ENCODE results near the gene INSYN2B.

The INSYN2B gene

GRCh38 chr5:169920474-169920873, 59.8 kb downstream of the INSYN2B start:
- TF ChIP-seq CTCF (IDR thresholded peaks at IDR 0.05; ENCODE audit: low read depth, low read length): no peak
- no peak for DNase-seq (ENCODE audit: low read depth)
- H3K4me3 ChIP-seq (ENCODE audit: low read depth, low read length): no peak overlapping the region

- DNase-seq (ENCODE audit: low read depth): no peak
- TF ChIP-seq CTCF (IDR thresholded peaks at IDR 0.05; ENCODE audit: low read depth, low read length) (no peak), MYC (IDR thresholded peaks at IDR 0.05; ENCODE audit: low read depth, low read length) (no peak)
- no peak overlapping the region for H3K4me3 ChIP-seq (ENCODE audit: low read depth, low read length)
Measured at GRCh38 chr5:169918228-169918627, 62.1 kb downstream of the INSYN2B start.

- TF ChIP-seq MYC (IDR thresholded peaks at IDR 0.05; ENCODE audit: low read depth, low read length) (no peak), CTCF (IDR thresholded peaks at IDR 0.05; ENCODE audit: low read depth, low read length) (no peak), MAX (IDR thresholded peaks at IDR 0.05; ENCODE audit: low read depth, low read length) (no peak), POLR2A (IDR thresholded peaks at IDR 0.05; ENCODE audit: extremely low read depth, insufficient read length) (no peak)
- no peak overlapping the region for H3K4me3 ChIP-seq (ENCODE audit: low read depth, low read length)
- DNase-seq (ENCODE audit: low read depth): no peak
Measured at GRCh38 chr5:169917500-169917899, 62.8 kb downstream of the INSYN2B start.

GRCh38 chr5:169914766-169915165, 65.5 kb downstream of the INSYN2B start:
- TF ChIP-seq CTCF (IDR thresholded peaks at IDR 0.05; ENCODE audit: low read depth, low read length) (no peak), POLR2A (IDR thresholded peaks at IDR 0.05; ENCODE audit: extremely low read depth, insufficient read length) (no peak), MAX (IDR thresholded peaks at IDR 0.05; ENCODE audit: low read depth, low read length) (no peak), MYC (IDR thresholded peaks at IDR 0.05; ENCODE audit: low read depth, low read length) (no peak)
- no peak for DNase-seq (ENCODE audit: low read depth)
- no peak overlapping the region for H3K4me3 ChIP-seq (ENCODE audit: low read depth, low read length)

- H3K4me3 ChIP-seq (ENCODE audit: low read depth, low read length): no peak overlapping the region
- TF ChIP-seq CTCF (IDR thresholded peaks at IDR 0.05; ENCODE audit: low read depth, low read length): no peak
- no peak for TF ChIP-seq MAX (IDR thresholded peaks at IDR 0.05; ENCODE audit: low read depth, low read length)
- TF ChIP-seq MYC (IDR thresholded peaks at IDR 0.05; ENCODE audit: low read depth, low read length): no peak
- no peak for TF ChIP-seq POLR2A (IDR thresholded peaks at IDR 0.05; ENCODE audit: extremely low read depth, insufficient read length)
- DNase-seq (ENCODE audit: low read depth): no peak
Measured at GRCh38 chr5:169913479-169913878, 66.8 kb downstream of the INSYN2B start.

GRCh38 chr5:169911448-169912212, 68.7 kb downstream of the INSYN2B start:
- no peak for TF ChIP-seq MYC (IDR thresholded peaks at IDR 0.05; ENCODE audit: low read depth, low read length)
- no peak for TF ChIP-seq MAX (IDR thresholded peaks at IDR 0.05; ENCODE audit: low read depth, low read length)
- TF ChIP-seq CTCF (IDR thresholded peaks at IDR 0.05; ENCODE audit: low read depth, low read length): no peak
- TF ChIP-seq POLR2A (IDR thresholded peaks at IDR 0.05; ENCODE audit: extremely low read depth, insufficient read length): no peak
- DNase-seq (ENCODE audit: low read depth): no peak
- H3K4me3 ChIP-seq (ENCODE audit: low read depth, low read length): no peak overlapping the region
